Measurements from ENCODE around the gene ICAM3.

Gene ICAM3

GRCh38 chr19:10321874-10322835 lies 17.3 kb downstream of the ICAM3 start:
- no peak overlapping the region for H3K9ac ChIP-seq (ENCODE audit: low read depth, low read length, poor library complexity, severe bottlenecking)
- H3K9me2 ChIP-seq (replicated peaks; ENCODE audit: low read depth, low read length) = no peaks in the 10 kb centered on the region
- H3K27me3 ChIP-seq (ENCODE audit: insufficient read depth, low read length, poor library complexity, severe bottlenecking) = no peaks in the 10 kb centered on the region
- no peak overlapping the region for H3K4me2 ChIP-seq (ENCODE audit: low read depth, low read length, poor library complexity, severe bottlenecking)
- H2AFZ ChIP-seq (ENCODE audit: low read length) = no peak overlapping the region
- H3F3A ChIP-seq (ENCODE audit: low read depth) = 0 out of 2 replicates have a peak, but pooled peaks cover 2% of the 10 kb centered on the region
- no peak for TF ChIP-seq EZH2phosphoT487 (IDR thresholded peaks at IDR 0.05; ENCODE audit: borderline replicate concordance)
- TF ChIP-seq, protein P1, sequence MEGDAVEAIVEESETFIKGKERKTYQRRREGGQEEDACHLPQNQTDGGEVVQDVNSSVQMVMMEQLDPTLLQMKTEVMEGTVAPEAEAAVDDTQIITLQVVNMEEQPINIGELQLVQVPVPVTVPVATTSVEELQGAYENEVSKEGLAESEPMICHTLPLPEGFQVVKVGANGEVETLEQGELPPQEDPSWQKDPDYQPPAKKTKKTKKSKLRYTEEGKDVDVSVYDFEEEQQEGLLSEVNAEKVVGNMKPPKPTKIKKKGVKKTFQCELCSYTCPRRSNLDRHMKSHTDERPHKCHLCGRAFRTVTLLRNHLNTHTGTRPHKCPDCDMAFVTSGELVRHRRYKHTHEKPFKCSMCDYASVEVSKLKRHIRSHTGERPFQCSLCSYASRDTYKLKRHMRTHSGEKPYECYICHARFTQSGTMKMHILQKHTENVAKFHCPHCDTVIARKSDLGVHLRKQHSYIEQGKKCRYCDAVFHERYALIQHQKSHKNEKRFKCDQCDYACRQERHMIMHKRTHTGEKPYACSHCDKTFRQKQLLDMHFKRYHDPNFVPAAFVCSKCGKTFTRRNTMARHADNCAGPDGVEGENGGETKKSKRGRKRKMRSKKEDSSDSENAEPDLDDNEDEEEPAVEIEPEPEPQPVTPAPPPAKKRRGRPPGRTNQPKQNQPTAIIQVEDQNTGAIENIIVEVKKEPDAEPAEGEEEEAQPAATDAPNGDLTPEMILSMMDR (conservative IDR thresholded peaks at IDR 0.05; ENCODE audit: low read length) = no peak
- peaks cover 3% of the 10 kb centered on the region; the same call in 1 of the 2 replicates for H3K79me2 ChIP-seq (ENCODE audit: insufficient read depth, low read length)
- H3K4me1 ChIP-seq (ENCODE audit: insufficient read depth, low read length, poor library complexity, severe bottlenecking) = no peaks in the 10 kb centered on the region
- peaks cover 3% of the 10 kb centered on the region for H4K20me1 ChIP-seq (ENCODE audit: insufficient read depth, low read length, poor library complexity, severe bottlenecking)
- H3K36me3 ChIP-seq (ENCODE audit: insufficient read depth, low read length) = peaks cover 92% of the 10 kb centered on the region
- no peak overlapping the region for H3K4me3 ChIP-seq (ENCODE audit: low read length, poor library complexity, severe bottlenecking)
- H3K9me3 ChIP-seq (ENCODE audit: insufficient read depth, low read depth, low read length) = no peaks in the 10 kb centered on the region

DNA sequence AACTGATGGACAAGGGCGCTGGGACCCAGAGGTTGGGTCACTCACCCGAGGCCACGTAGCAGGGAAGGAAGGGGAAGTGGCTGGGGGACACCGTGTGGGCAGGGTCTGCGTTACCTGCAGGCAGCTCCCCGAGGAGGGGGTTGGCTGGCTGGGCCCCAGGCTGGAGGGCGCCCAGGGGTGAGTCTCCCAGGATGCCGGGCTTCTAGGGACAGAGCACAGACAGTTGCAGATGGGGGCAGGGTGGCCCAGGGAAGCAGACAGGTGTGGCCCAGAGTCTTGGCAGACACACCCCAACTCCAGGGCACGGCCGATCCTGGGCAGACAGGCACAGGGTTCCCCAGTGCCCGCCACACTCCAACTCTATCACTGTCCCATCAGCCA lies 18.0 kb downstream of the ICAM3 start:
- H3K9me3 ChIP-seq (ENCODE audit: insufficient read depth, low read depth, low read length) = no peaks in the 10 kb centered on the region
- H3F3A ChIP-seq (ENCODE audit: low read depth) = peaks cover 6% of the 10 kb centered on the region; the same call in 1 of the 2 replicates
- H3K9ac ChIP-seq (ENCODE audit: low read depth, low read length, poor library complexity, severe bottlenecking) = no peak overlapping the region
- H3K79me2 ChIP-seq (ENCODE audit: insufficient read depth, low read length) = no peaks in the 10 kb centered on the region
- no peak overlapping the region for H3K4me3 ChIP-seq (ENCODE audit: low read length, poor library complexity, severe bottlenecking)
- TF ChIP-seq, protein P1 (conservative IDR thresholded peaks at IDR 0.05; ENCODE audit: low read length) = no peak
- H3K4me1 ChIP-seq (ENCODE audit: insufficient read depth, low read length, poor library complexity, severe bottlenecking) = no peaks in the 10 kb centered on the region
- peaks cover 89% of the 10 kb centered on the region for H3K36me3 ChIP-seq (ENCODE audit: insufficient read depth, low read length)
- H3K9me2 ChIP-seq (replicated peaks; ENCODE audit: low read depth, low read length) = no peaks in the 10 kb centered on the region
- no peak overlapping the region for H2AFZ ChIP-seq (ENCODE audit: low read length)
- no peaks in the 10 kb centered on the region for H3K27me3 ChIP-seq (ENCODE audit: insufficient read depth, low read length, poor library complexity, severe bottlenecking)
- no peaks in the 10 kb centered on the region for H4K20me1 ChIP-seq (ENCODE audit: insufficient read depth, low read length, poor library complexity, severe bottlenecking)
- no peak overlapping the region for H3K4me2 ChIP-seq (ENCODE audit: low read depth, low read length, poor library complexity, severe bottlenecking)

DNA sequence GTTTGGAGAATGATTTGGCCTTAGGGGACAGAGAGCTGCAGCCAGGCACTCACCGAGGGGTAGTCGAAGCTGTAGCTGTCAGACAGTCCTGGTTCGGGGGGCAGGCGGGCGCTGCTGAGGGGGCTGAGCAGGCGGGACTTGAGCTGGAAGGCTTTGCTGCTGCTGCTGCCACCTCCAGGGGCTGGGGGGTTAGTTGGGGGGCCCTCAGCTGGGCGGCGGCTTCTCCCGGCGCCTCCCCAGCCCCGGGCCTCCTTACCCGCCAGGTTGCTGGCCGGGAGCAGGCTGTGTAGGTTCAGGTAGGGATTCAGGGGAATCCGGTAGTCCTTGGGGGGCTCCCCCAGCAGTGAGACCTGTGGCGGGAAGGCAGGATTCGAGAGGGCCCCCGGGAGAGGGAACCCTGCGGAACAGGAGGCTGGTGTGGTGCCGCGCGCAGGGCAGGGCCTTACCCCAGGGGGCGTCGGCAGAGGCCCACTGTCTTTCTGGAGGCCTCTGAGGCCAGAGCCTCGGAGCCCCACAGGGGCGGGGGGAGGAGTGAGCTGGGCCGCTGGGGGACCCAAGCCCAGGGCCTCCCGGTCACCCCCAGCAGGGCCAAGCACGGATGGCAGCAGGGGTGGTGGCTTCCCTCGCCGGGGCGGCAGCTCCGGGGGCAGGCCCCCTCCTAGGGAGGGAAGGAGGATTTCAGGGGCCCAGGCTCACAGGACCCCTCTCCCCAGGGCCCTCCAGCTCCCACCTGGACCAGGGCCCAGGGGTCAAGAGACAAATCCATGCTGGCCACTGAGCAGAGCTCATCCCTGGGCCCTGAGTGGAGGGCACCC lies 18.6 kb downstream of the ICAM3 start:
- H4K20me1 ChIP-seq (ENCODE audit: insufficient read depth, low read length, poor library complexity, severe bottlenecking) = no peaks in the 10 kb centered on the region
- H3K4me2 ChIP-seq (ENCODE audit: low read depth, low read length, poor library complexity, severe bottlenecking) = no peak overlapping the region
- no peaks in the 10 kb centered on the region for H3K9me3 ChIP-seq (ENCODE audit: insufficient read depth, low read depth, low read length)
- peaks cover 6% of the 10 kb centered on the region; the same call in 1 of the 2 replicates for H3F3A ChIP-seq (ENCODE audit: low read depth)
- no peaks in the 10 kb centered on the region for H3K9me2 ChIP-seq (replicated peaks; ENCODE audit: low read depth, low read length)
- peaks cover 87% of the 10 kb centered on the region for H3K36me3 ChIP-seq (ENCODE audit: insufficient read depth, low read length)
- TF ChIP-seq, protein P1 (conservative IDR thresholded peaks at IDR 0.05; ENCODE audit: low read length) = no peak
- no peak for TF ChIP-seq EZH2phosphoT487 (IDR thresholded peaks at IDR 0.05; ENCODE audit: borderline replicate concordance)
- no peak overlapping the region for H2AFZ ChIP-seq (ENCODE audit: low read length)
- no peak overlapping the region for H3K9ac ChIP-seq (ENCODE audit: low read depth, low read length, poor library complexity, severe bottlenecking)
- no peak overlapping the region for H3K4me3 ChIP-seq (ENCODE audit: low read length, poor library complexity, severe bottlenecking)
- no peaks in the 10 kb centered on the region for H3K4me1 ChIP-seq (ENCODE audit: insufficient read depth, low read length, poor library complexity, severe bottlenecking)
- H3K79me2 ChIP-seq (ENCODE audit: insufficient read depth, low read length) = no peaks in the 10 kb centered on the region
- H3K27me3 ChIP-seq (ENCODE audit: insufficient read depth, low read length, poor library complexity, severe bottlenecking) = no peaks in the 10 kb centered on the region

Measured in Loucy (cell line).